ENCODE data around the gene MCM5.

- TF ChIP-seq EZH2 (IDR thresholded peaks at IDR 0.05; ENCODE audit: insufficient read depth, poor library complexity, severe bottlenecking) (no peak), EZH2phosphoT487 (IDR thresholded peaks at IDR 0.05; ENCODE audit: insufficient read depth, low read depth) (no peak)
Observed at GRCh38 chr22:35441489-35442100, 41.7 kb downstream of the MCM5 start.
